ENCODE measurements around the gene RGS9BP.
"Not testable (repeated sequence)": the region's sequence is repeated elsewhere in the genome, so short reads cannot be mapped to it uniquely, and the experiment has no call there.

The RGS9BP gene

GRCh38 chr19:32708457-32708856 lies 32.8 kb downstream of the RGS9BP start:
- Histone ChIP-seq H2BK12ac (ENCODE audit: low read length) (no peak overlapping the region), H2BK5ac (ENCODE audit: low read length) (no peak overlapping the region), H4K91ac (ENCODE audit: low read depth, low read length, poor library complexity) (no peak overlapping the region), H3K18ac (ENCODE audit: low read length) (no peak overlapping the region), H2AFZ (ENCODE audit: low read length) (no peak overlapping the region), H3K27ac (replicated peaks; ENCODE audit: low read length) (no peak overlapping the region), H3K27me3 (ENCODE audit: control insufficient read depth in 3 of 3, insufficient read depth in 3 of 3, low read depth in 1 of 3, low read length in 3 of 3) (no peaks in the 10 kb centered on the region), H3K23ac (ENCODE audit: low read depth, low read length, poor library complexity) (no peak overlapping the region), H2BK120ac (ENCODE audit: low read depth, low read length) (no peak overlapping the region), H4K8ac (ENCODE audit: low read depth, low read length) (no peak overlapping the region), H2AK5ac (ENCODE audit: low read depth, low read length) (no peak overlapping the region), H3K9ac (ENCODE audit: low read depth, low read length, poor library complexity) (no peak overlapping the region), H3K4me2 (ENCODE audit: insufficient read depth, low read length, poor library complexity, severe bottlenecking) (no peak overlapping the region), H3K79me1 (ENCODE audit: low read depth, low read length) (no peaks in the 10 kb centered on the region), H3K9me3 (replicated peaks in 1 of 2; ENCODE audit: control insufficient read depth in 2 of 2, insufficient read depth in 1 of 2, low read depth in 1 of 2, low read length in 2 of 2) (peaks cover 2 to 3% of the 10 kb centered on the region in 2 donors), H2BK15ac (ENCODE audit: low read length) (no peak overlapping the region), H3K36me3 (replicated peaks in 1 of 2; ENCODE audit: control insufficient read depth in 2 of 2, insufficient read depth in 2 of 2, low read length in 2 of 2) (peaks cover 0 to 3% of the 10 kb centered on the region in 2 donors), H3K14ac (ENCODE audit: low read length) (no peak overlapping the region), H3K4me1 (ENCODE audit: control insufficient read depth in 2 of 2, insufficient read depth in 1 of 2, low read depth in 1 of 2, low read length in 2 of 2) (no peaks in the 10 kb centered on the region), H3K4ac (ENCODE audit: low read length) (no peak overlapping the region), H3K4me3 (ENCODE audit: low read length in 2 of 2) (no peak overlapping the region)
- no CpG with 5 or more reads among the region's 3 CpGs for WGBS, 2 donors (ENCODE audit: extremely low coverage in 2 of 2, insufficient read length in 2 of 2, insufficient replicate concordance in 1 of 2)
- DNase-seq (ENCODE audit: low spot score) = no peak

DNA sequence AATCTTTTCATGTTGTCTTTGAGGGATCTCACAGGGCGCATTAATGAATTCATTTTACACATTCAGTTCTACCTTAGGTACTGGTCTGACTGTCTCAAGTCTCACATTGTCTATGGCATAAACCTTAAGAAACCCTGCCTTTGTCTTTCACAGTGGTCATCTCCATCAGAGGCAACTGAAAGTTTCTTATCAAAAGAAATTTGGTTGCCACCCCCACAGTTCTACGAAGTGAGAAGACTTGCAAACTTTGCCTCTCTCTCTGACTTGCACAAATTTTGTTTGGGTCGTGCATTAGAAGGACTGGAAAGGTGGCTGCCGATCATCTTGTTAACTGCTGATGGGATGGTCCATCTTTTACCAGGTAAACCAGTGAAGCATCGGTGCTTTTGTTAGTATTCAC lies 33.4 kb downstream of the RGS9BP start:
- Histone ChIP-seq H3K27ac (replicated peaks; ENCODE audit: low read length) (no peak overlapping the region), H3K18ac (ENCODE audit: low read length) (no peak overlapping the region), H3K27me3 (ENCODE audit: control insufficient read depth in 3 of 3, insufficient read depth in 3 of 3, low read depth in 1 of 3, low read length in 3 of 3) (no peaks in the 10 kb centered on the region), H4K8ac (ENCODE audit: low read depth, low read length) (no peak overlapping the region), H3K4me1 (ENCODE audit: control insufficient read depth in 2 of 2, insufficient read depth in 1 of 2, low read depth in 1 of 2, low read length in 2 of 2) (no peaks in the 10 kb centered on the region), H3K4me3 (ENCODE audit: low read length in 2 of 2) (no peak overlapping the region), H2BK120ac (ENCODE audit: low read depth, low read length) (no peak overlapping the region), H3K14ac (ENCODE audit: low read length) (no peak overlapping the region), H3K9me3 (replicated peaks in 1 of 2; ENCODE audit: control insufficient read depth in 2 of 2, insufficient read depth in 1 of 2, low read depth in 1 of 2, low read length in 2 of 2) (peaks cover 2 to 3% of the 10 kb centered on the region in 2 donors), H3K79me1 (ENCODE audit: low read depth, low read length) (no peaks in the 10 kb centered on the region), H2AK5ac (ENCODE audit: low read depth, low read length) (no peak overlapping the region), H2BK15ac (ENCODE audit: low read length) (no peak overlapping the region), H3K23ac (ENCODE audit: low read depth, low read length, poor library complexity) (no peak overlapping the region), H2BK12ac (ENCODE audit: low read length) (no peak overlapping the region), H4K91ac (ENCODE audit: low read depth, low read length, poor library complexity) (no peak overlapping the region), H3K9ac (ENCODE audit: low read depth, low read length, poor library complexity) (no peak overlapping the region), H3K4ac (ENCODE audit: low read length) (no peak overlapping the region), H3K4me2 (ENCODE audit: insufficient read depth, low read length, poor library complexity, severe bottlenecking) (no peak overlapping the region), H3K36me3 (replicated peaks in 1 of 2; ENCODE audit: control insufficient read depth in 2 of 2, insufficient read depth in 2 of 2, low read length in 2 of 2) (peaks cover 0 to 3% of the 10 kb centered on the region in 2 donors), H2AFZ (ENCODE audit: low read length) (no peak overlapping the region), H2BK5ac (ENCODE audit: low read length) (no peak overlapping the region)
- no peak for DNase-seq (ENCODE audit: low spot score)
- WGBS, 2 donors (ENCODE audit: extremely low coverage in 2 of 2, insufficient read length in 2 of 2, insufficient replicate concordance in 1 of 2) = no CpG with 5 or more reads among the region's 5 CpGs

DNA sequence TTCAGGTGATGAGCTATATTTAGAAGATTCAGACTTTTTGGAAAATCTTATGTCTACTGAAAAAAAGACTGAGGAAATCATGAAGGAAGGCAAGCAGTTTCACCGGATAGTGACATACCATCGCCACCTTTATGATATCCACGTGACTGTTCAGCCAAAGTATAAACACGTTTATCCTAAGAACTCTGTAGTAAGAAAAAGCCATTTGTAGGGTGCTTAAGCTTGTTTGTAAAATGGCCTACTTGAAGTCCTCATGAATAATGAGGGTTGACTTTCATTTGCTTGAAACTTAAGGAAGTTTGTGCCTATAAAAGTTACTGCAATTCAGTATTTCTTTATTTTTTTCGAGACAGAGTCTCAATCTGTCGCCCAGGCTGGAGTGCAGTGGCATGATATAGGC lies 36.1 kb downstream of the RGS9BP start:
- H2BK12ac ChIP-seq (ENCODE audit: low read length) = no peak overlapping the region
- WGBS, 2 donors (ENCODE audit: extremely low coverage in 2 of 2, insufficient read length in 2 of 2, insufficient replicate concordance in 1 of 2) = no CpG with 5 or more reads among the region's 6 CpGs
- H3K27ac ChIP-seq (replicated peaks; ENCODE audit: low read length) = no peak overlapping the region
- H3K14ac ChIP-seq (ENCODE audit: low read length) = no peak overlapping the region
- no peak overlapping the region for H3K9ac ChIP-seq (ENCODE audit: low read depth, low read length, poor library complexity)
- no peak overlapping the region for H2BK120ac ChIP-seq (ENCODE audit: low read depth, low read length)
- no peak overlapping the region for H4K91ac ChIP-seq (ENCODE audit: low read depth, low read length, poor library complexity)
- no peaks in the 10 kb centered on the region for H3K27me3 ChIP-seq (ENCODE audit: control insufficient read depth in 3 of 3, insufficient read depth in 3 of 3, low read depth in 1 of 3, low read length in 3 of 3)
- no peak overlapping the region for H3K4me3 ChIP-seq (ENCODE audit: low read length in 2 of 2)
- H3K23ac ChIP-seq (ENCODE audit: low read depth, low read length, poor library complexity) = no peak overlapping the region
- DNase-seq (ENCODE audit: low spot score) = no peak
- H3K36me3 ChIP-seq (replicated peaks in 1 of 2; ENCODE audit: control insufficient read depth in 2 of 2, insufficient read depth in 2 of 2, low read length in 2 of 2) = peaks cover 2 to 3% of the 10 kb centered on the region in 2 donors
- peaks cover 0 to under 1% of the 10 kb centered on the region in 2 donors for H3K9me3 ChIP-seq (replicated peaks in 1 of 2; ENCODE audit: control insufficient read depth in 2 of 2, insufficient read depth in 1 of 2, low read depth in 1 of 2, low read length in 2 of 2)
- no peak overlapping the region for H2AK5ac ChIP-seq (ENCODE audit: low read depth, low read length)
- no peak overlapping the region for H2AFZ ChIP-seq (ENCODE audit: low read length)
- H4K8ac ChIP-seq (ENCODE audit: low read depth, low read length) = no peak overlapping the region
- no peaks in the 10 kb centered on the region for H3K79me1 ChIP-seq (ENCODE audit: low read depth, low read length)
- H3K18ac ChIP-seq (ENCODE audit: low read length) = no peak overlapping the region
- no peak overlapping the region for H3K4ac ChIP-seq (ENCODE audit: low read length)
- H3K4me1 ChIP-seq (ENCODE audit: control insufficient read depth in 2 of 2, insufficient read depth in 1 of 2, low read depth in 1 of 2, low read length in 2 of 2) = no peaks in the 10 kb centered on the region
- H3K4me2 ChIP-seq (ENCODE audit: insufficient read depth, low read length, poor library complexity, severe bottlenecking) = no peak overlapping the region
- H2BK5ac ChIP-seq (ENCODE audit: low read length) = no peak overlapping the region
- no peak overlapping the region for H2BK15ac ChIP-seq (ENCODE audit: low read length)

DNA sequence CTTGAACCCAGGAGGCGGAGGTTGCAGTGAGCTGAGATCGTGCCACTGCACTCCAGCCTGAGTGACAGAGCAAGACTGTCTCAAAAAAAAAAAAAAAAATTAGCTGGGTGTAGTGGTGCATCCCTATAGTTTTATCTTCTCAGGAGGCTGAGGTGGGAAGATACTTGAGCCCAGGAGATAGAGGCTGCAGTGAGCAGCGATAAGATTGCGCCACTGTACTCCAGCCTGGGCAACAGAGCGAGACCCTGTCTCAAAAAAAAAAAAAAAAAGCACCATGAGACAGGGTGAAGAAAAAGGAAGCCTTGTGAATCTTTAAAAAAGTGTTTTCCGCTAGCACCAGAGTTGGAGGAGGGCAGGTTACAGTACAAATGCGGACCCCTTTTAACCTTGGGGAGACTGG lies 40.6 kb downstream of the RGS9BP start:
- not testable (repeated sequence) for H3K9me3 ChIP-seq (replicated peaks in 1 of 2; ENCODE audit: control insufficient read depth in 2 of 2, insufficient read depth in 1 of 2, low read depth in 1 of 2, low read length in 2 of 2)
- no CpG with 5 or more reads among the region's 7 CpGs for WGBS, 2 donors (ENCODE audit: extremely low coverage in 2 of 2, insufficient read length in 2 of 2, insufficient replicate concordance in 1 of 2)

More for the DNA sequence above, 40.6 kb downstream of the RGS9BP start:
- not testable (repeated sequence) for H3K23ac ChIP-seq (ENCODE audit: low read depth, low read length, poor library complexity); H2AK5ac ChIP-seq (ENCODE audit: low read depth, low read length); H3K36me3 ChIP-seq (replicated peaks in 1 of 2; ENCODE audit: control insufficient read depth in 2 of 2, insufficient read depth in 2 of 2, low read length in 2 of 2); H3K9ac ChIP-seq (ENCODE audit: low read depth, low read length, poor library complexity); H2BK5ac ChIP-seq (ENCODE audit: low read length); H3K4me3 ChIP-seq (ENCODE audit: low read length in 2 of 2); H3K27ac ChIP-seq (replicated peaks; ENCODE audit: low read length); H4K91ac ChIP-seq (ENCODE audit: low read depth, low read length, poor library complexity); H2BK120ac ChIP-seq (ENCODE audit: low read depth, low read length); H3K4me1 ChIP-seq (ENCODE audit: control insufficient read depth in 2 of 2, insufficient read depth in 1 of 2, low read depth in 1 of 2, low read length in 2 of 2); H3K18ac ChIP-seq (ENCODE audit: low read length); H4K8ac ChIP-seq (ENCODE audit: low read depth, low read length); H2BK15ac ChIP-seq (ENCODE audit: low read length); H3K4me2 ChIP-seq (ENCODE audit: insufficient read depth, low read length, poor library complexity, severe bottlenecking); H3K27me3 ChIP-seq (ENCODE audit: control insufficient read depth in 3 of 3, insufficient read depth in 3 of 3, low read depth in 1 of 3, low read length in 3 of 3); H3K4ac ChIP-seq (ENCODE audit: low read length); DNase-seq (ENCODE audit: low spot score); H3K79me1 ChIP-seq (ENCODE audit: low read depth, low read length); H2AFZ ChIP-seq (ENCODE audit: low read length); H2BK12ac ChIP-seq (ENCODE audit: low read length); H3K14ac ChIP-seq (ENCODE audit: low read length)

Data from neuronal stem cell (in vitro differentiated cells).